Stimulated activated CD4-positive, alpha-beta T cell treated with anti-CD3 and anti-CD28 coated beads, Interleukin-4, amount 100 ng/mL, for 48 hours (primary cell): ENCODE results near the gene CTCF.

ENCODE experiments used
- DNase-seq, 2 donors: peaks; one replicate each; pipeline ENCODE4 v3.0.0-alpha.2; 2020; ENCODE audit warnings: low read depth in 2 of 2

CTCF gene

GRCh38 chr16:67594956-67595355 is 32.6 kb downstream of the CTCF start:
- DNase-seq: no peak

GRCh38 chr16:67598527-67598926 is 36.2 kb downstream of the CTCF start:
- no peak for DNase-seq

GRCh38 chr16:67605641-67606040 is 43.3 kb downstream of the CTCF start:
- DNase-seq: no peak

- DNase-seq: no peak
Observed at GRCh38 chr16:67606632-67607031, 44.3 kb downstream of the CTCF start.

GRCh38 chr16:67608364-67608763 is 46.0 kb downstream of the CTCF start:
- no peak for DNase-seq

GRCh38 chr16:67613808-67614207 is 51.5 kb downstream of the CTCF start:
- DNase-seq: peak; percentile 2 to 4

GRCh38 chr16:67628216-67628615 is 65.9 kb downstream of the CTCF start:
- no peak for DNase-seq

- no peak for DNase-seq
Observed at GRCh38 chr16:67632415-67633172, 70.3 kb downstream of the CTCF start.

- no peak for DNase-seq
Observed at GRCh38 chr16:67636713-67637112, 74.4 kb downstream of the CTCF start.

- no peak for DNase-seq
Observed at GRCh38 chr16:67637625-67638024, 75.3 kb downstream of the CTCF start.

- no peak for DNase-seq
Observed at GRCh38 chr16:67641779-67642708, 79.7 kb downstream of the CTCF start.

GRCh38 chr16:67644038-67644437 is 81.7 kb downstream of the CTCF start:
- no peak for DNase-seq

- no peak for DNase-seq
Observed at GRCh38 chr16:67645397-67646121, 83.2 kb downstream of the CTCF start.

- DNase-seq: no peak
Observed at GRCh38 chr16:67647111-67647651, 84.9 kb downstream of the CTCF start.

GRCh38 chr16:67647681-67648080 is 85.4 kb downstream of the CTCF start:
- DNase-seq: no peak

- DNase-seq: no peak
Observed at GRCh38 chr16:67648088-67648763, 85.9 kb downstream of the CTCF start.

- DNase-seq: no peak
Observed at GRCh38 chr16:67648764-67649407, 86.6 kb downstream of the CTCF start.

GRCh38 chr16:67649494-67649931 is 87.2 kb downstream of the CTCF start:
- DNase-seq: no peak

GRCh38 chr16:67650023-67650422 is 87.7 kb downstream of the CTCF start:
- DNase-seq: no peak

- DNase-seq: no peak
Observed at GRCh38 chr16:67651039-67651438, 88.7 kb downstream of the CTCF start.

- no peak for DNase-seq
Observed at GRCh38 chr16:67651847-67652246, 89.5 kb downstream of the CTCF start.
